Activated naive CD8-positive, alpha-beta T cell treated with anti-CD3 and anti-CD28 coated beads, Interleukin-2, amount 50 U/mL, for 24 hours (primary cell): ENCODE results near the gene SPA17.

Source experiments
- ATAC-seq: fragments of 150-1000 bp; cut with Tn5 transposase; one replicate; pipeline ENCODE4 v1.10.0; 2021
- DNase-seq: peaks from one replicate; pipeline ENCODE4 v3.0.0; 2021
- H3K27ac Mint-ChIP-seq: one replicate; pipeline ENCODE4 v1.8.0; 2021; ENCODE audit warnings: mild to moderate bottlenecking, mixed read lengths
- H3K27me3 Mint-ChIP-seq: one replicate; pipeline ENCODE4 v1.8.0; 2021; ENCODE audit warnings: mixed read lengths
- H3K36me3 Mint-ChIP-seq: one replicate; pipeline ENCODE4 v1.8.0; 2021; ENCODE audit warnings: low read depth, mixed read lengths
- H3K4me1 Mint-ChIP-seq: one replicate; pipeline ENCODE4 v1.8.0; 2021; ENCODE audit warnings: mixed read lengths
- H3K4me3 Mint-ChIP-seq: one replicate; pipeline ENCODE4 v1.8.0; 2021; ENCODE audit warnings: mild to moderate bottlenecking, moderate library complexity, mixed read lengths
- H3K9me3 Mint-ChIP-seq: one replicate; pipeline ENCODE4 v1.8.0; 2021; ENCODE audit warnings: mixed read lengths

Gene SPA17

DNA sequence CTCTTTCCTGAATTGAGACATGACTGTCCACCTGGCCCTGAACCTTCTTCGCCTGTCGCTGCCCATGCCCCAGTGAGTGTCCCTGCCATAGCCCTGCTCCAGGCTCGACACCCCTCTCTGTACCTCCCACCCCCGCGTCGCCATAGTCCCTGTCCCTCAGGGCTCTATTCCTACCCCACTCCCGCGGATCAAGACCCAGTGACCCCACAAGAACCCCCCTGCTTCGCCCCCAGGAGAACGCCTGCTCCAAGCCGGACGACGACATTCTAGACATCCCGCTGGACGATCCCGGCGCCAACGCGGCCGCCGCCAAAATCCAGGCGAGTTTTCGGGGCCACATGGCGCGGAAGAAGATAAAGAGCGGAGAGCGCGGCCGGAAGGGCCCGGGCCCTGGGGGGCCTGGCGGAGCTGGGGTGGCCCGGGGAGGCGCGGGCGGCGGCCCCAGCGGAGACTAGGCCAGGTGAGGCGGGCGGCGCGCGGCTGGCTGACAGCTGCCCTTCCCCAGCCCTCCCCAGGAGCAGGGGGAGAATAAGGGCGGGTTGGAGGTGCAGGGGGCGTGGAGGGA lies 71.6 kb downstream of the SPA17 start:
- H3K4me1 Mint-ChIP-seq = peaks cover 24% of the 10 kb centered on the region
- H3K27ac Mint-ChIP-seq = no peak overlapping the region
- peak overlapping the region; percentile 41 for H3K4me3 Mint-ChIP-seq

DNA sequence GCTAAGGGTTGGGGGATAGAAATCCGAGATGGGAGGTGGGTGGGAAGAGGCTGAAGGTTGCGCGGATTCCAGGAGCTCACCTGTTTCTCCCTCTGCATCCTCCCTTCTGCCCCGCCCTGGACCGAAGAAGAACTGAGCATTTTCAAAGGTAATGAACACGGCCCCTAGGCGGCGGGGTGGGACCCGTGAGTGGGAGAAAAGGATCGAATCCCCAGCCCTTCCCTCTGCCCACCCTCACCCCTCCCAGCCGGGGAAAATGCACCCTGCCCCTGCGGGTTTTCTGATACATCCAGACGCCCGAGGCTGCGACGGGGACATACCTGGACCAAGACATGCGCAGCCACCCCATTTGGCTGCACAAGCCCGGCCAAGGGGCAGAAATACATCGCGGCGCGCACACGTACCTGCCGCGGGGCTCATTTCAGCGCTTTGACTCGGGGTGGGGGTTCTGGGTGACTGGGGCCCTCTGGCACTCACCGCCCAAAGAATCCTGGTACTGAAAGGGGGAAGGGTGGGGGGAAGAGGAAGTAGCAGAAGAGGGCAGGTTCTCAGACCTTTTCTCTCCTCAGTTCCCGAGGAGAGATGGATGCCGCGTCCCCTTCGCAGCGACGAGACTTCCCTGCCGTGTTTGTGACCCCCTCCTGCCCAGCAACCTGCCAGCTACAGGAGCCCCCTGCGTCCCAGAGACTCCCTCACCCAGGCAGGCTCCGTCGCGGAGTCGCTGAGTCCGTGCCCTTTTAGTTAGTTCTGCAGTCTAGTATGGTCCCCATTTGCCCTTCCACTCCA lies 72.3 kb downstream of the SPA17 start:
- Mint-ChIP-seq H3K27me3 (peaks cover 12% of the 10 kb centered on the region), H3K36me3 (no peaks in the 10 kb centered on the region), H3K4me1 (peaks cover 18% of the 10 kb centered on the region), H3K27ac (peak overlapping the region; percentile 78), H3K9me3 (no peaks in the 10 kb centered on the region), H3K4me3 (peak overlapping the region; percentile 84)
- DNase-seq (peak; percentile 55), ATAC-seq (peak; percentile 6)

More for the DNA sequence above, 71.6 kb downstream of the SPA17 start:
- H3K9me3 Mint-ChIP-seq = no peaks in the 10 kb centered on the region
- H3K36me3 Mint-ChIP-seq = no peaks in the 10 kb centered on the region
- DNase-seq (no peak), ATAC-seq (no peak)
- H3K27me3 Mint-ChIP-seq = peaks cover 15% of the 10 kb centered on the region

DNA sequence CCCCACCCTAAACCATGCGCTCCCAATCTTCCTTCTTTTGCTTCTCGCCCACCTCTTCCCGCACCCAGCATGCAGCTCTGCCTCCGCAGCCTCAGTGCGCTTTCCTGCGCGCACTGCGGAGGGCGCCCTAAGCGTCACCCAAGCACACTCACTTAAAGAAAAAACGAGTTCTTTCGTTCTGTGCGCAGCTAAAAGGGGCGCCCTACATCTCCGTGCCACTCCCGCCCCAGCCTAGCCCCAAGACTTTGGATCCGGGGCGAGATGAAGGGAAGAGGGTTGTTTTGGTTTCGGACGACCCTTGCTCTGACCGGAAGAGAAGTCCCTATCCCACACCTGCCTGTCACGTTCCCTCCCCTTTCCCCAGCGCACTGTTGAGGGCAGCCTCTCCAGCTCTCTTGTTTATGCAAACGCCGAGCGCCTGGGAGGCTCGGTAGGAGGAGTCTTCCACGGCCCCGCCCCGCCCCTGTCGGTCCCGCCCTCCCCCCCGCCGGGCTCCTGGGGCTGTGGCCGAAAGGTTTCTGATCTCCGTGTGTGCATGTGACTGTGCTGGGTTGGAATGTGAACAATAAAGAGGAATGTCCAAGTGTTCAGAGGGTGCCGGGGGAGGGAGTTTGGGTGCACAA lies 73.0 kb downstream of the SPA17 start:
- peak overlapping the region; percentile 78 for H3K27ac Mint-ChIP-seq
- peak overlapping the region; percentile 84 for H3K4me3 Mint-ChIP-seq
- DNase-seq = peak; percentile 79
- no peaks in the 10 kb centered on the region for H3K36me3 Mint-ChIP-seq
- peaks cover 5% of the 10 kb centered on the region for H3K27me3 Mint-ChIP-seq
- no peaks in the 10 kb centered on the region for H3K9me3 Mint-ChIP-seq
- peak; percentile 82 for ATAC-seq
- H3K4me1 Mint-ChIP-seq = peaks cover 18% of the 10 kb centered on the region
